ENCODE measurements around the gene LPP. TPM values are rescaled to one million over a fixed set of nuclear protein-coding genes. Genes with fewer than 3 reads are reported as not detected.

LPP gene
- total RNA-seq, 1 donor from 2014 or later, result 1,791 TPM

DNA sequence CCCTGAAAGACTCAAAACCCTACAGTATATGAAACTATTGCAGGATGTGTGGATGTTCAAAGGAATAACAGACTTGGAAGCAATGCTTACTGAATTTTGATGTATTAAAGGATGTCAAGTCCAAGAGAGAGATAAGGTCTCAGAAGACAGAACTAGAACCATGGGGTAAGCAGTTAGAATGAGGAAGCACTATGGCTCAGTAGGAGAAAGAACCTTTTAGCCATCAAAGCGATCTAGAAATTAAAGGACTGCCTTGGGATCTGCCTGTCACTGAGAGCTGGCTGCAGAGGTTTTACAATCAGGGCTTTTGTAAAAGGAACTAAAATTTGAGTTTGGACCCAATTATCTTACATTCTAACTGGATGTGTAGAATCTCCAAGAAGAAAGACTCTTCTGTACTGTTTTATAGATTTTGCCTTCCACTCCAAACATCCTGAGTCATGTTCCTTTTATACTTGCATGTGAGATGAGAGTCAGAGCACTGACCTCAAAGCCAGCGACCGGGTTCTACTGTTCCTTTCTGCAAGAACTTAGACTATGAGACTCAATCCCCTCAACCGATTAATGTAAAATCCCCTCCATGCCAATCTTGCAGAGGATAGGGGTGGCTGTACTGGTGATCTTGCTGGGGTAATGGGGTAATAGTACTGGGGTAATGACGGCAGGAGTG is 605.5 kb downstream of the LPP start:
- H3K4me1 ChIP-seq, result peaks cover 0 to under 1% of the 10 kb centered on the region in 2 donors
- H3K9me3 ChIP-seq, result no peaks in the 10 kb centered on the region
- intact Hi-C loops (cut with DNase I), result no loop called here
- no peak overlapping the region for H3K4me3 ChIP-seq
- TF ChIP-seq, protein P1, sequence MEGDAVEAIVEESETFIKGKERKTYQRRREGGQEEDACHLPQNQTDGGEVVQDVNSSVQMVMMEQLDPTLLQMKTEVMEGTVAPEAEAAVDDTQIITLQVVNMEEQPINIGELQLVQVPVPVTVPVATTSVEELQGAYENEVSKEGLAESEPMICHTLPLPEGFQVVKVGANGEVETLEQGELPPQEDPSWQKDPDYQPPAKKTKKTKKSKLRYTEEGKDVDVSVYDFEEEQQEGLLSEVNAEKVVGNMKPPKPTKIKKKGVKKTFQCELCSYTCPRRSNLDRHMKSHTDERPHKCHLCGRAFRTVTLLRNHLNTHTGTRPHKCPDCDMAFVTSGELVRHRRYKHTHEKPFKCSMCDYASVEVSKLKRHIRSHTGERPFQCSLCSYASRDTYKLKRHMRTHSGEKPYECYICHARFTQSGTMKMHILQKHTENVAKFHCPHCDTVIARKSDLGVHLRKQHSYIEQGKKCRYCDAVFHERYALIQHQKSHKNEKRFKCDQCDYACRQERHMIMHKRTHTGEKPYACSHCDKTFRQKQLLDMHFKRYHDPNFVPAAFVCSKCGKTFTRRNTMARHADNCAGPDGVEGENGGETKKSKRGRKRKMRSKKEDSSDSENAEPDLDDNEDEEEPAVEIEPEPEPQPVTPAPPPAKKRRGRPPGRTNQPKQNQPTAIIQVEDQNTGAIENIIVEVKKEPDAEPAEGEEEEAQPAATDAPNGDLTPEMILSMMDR (IDR thresholded peaks at IDR 0.05), result no peak
- no peaks in the 10 kb centered on the region for H3K27me3 ChIP-seq
- peaks cover 6 to 7% of the 10 kb centered on the region in 2 donors for H3K36me3 ChIP-seq
- DNase-seq (ENCODE audit: low spot score in 2 of 2), result no peak
- H3K27ac ChIP-seq, result no peak overlapping the region

DNA sequence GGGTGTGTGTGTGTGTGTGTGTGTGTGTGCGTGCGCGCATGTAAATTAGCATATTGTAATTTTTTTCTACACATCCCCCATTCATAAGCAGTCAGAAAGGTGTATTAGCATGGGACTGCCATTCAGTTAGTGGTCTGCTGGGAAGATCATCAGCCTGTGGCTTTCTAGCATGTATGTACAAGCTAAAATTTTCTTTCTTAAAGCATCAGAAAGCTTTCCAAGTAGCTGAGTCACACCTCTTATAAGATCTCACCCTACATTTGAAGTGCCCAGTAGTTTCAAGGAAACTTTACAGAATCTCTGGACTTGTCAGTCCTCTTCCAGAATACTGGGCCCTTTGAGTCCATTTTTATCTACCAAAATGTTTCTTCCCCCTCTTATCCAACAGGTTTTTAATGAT is 606.5 kb downstream of the LPP start:
- Histone ChIP-seq H3K4me3 (no peak overlapping the region), H3K36me3 (peaks cover 6 to 7% of the 10 kb centered on the region in 2 donors), H3K27ac (no peak overlapping the region), H3K9me3 (no peaks in the 10 kb centered on the region), H3K27me3 (no peaks in the 10 kb centered on the region), H3K4me1 (peaks cover 0 to 5% of the 10 kb centered on the region in 2 donors)
- DNase-seq (ENCODE audit: low spot score in 2 of 2), result no peak
- intact Hi-C loops (cut with DNase I), result no loop called here
- TF ChIP-seq, protein P1 (IDR thresholded peaks at IDR 0.05), result no peak

DNA sequence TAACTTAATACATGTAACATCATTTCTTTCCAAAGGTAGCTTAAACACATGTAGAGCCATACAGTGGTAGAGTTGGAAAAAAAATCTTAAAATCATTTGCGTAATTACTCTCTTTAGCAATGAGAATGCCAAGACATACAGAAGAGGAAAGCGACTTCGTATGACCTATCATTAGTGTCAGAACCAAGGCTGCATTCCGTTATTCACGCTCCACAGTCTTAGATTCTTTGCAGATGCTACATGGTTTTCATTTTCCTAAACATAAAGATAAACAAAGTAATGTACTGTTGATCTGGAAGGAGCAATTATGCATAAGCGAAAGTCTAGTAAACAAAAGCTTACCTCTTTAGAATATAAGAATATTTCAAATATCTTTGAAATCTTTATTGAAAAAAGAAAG is 607.5 kb downstream of the LPP start:
- no peaks in the 10 kb centered on the region for H3K27me3 ChIP-seq
- H3K4me3 ChIP-seq, result no peak overlapping the region
- no peaks in the 10 kb centered on the region for H3K9me3 ChIP-seq
- intact Hi-C loops (cut with DNase I), result no loop called here
- peaks cover 0 to 5% of the 10 kb centered on the region in 2 donors for H3K4me1 ChIP-seq
- TF ChIP-seq, protein P1 (IDR thresholded peaks at IDR 0.05), result no peak
- peaks cover 6 to 7% of the 10 kb centered on the region in 2 donors for H3K36me3 ChIP-seq
- DNase-seq (ENCODE audit: low spot score in 2 of 2), result no peak
- no peak overlapping the region for H3K27ac ChIP-seq

- Histone ChIP-seq H3K4me1 (peaks cover 0 to 5% of the 10 kb centered on the region in 2 donors), H3K27ac (no peak overlapping the region)
- intact Hi-C loops (cut with DNase I), result no loop called here
These were observed 608.0 kb downstream of the LPP start for GRCh38 chr3:188761964-188762363.

GRCh38 chr3:188764609-188765008 is 610.7 kb downstream of the LPP start:
- intact Hi-C loops (cut with DNase I), result no loop called here

More at GRCh38 chr3:188761964-188762363, 608.0 kb downstream of the LPP start:
- no peak overlapping the region for H3K4me3 ChIP-seq
- DNase-seq (ENCODE audit: low spot score in 2 of 2), result no peak
- no peaks in the 10 kb centered on the region for H3K27me3 ChIP-seq
- H3K9me3 ChIP-seq, result no peaks in the 10 kb centered on the region
- TF ChIP-seq, protein P1 (IDR thresholded peaks at IDR 0.05), result no peak
- peaks cover 6 to 7% of the 10 kb centered on the region in 2 donors for H3K36me3 ChIP-seq

More at GRCh38 chr3:188764609-188765008, 610.7 kb downstream of the LPP start:
- Histone ChIP-seq H3K4me1 (peaks cover 0 to 8% of the 10 kb centered on the region in 2 donors), H3K4me3 (no peak overlapping the region), H3K27ac (peak overlapping the region in 1 of 2 donors; percentile 12), H3K9me3 (no peaks in the 10 kb centered on the region), H3K27me3 (no peaks in the 10 kb centered on the region), H3K36me3 (peaks cover 6 to 7% of the 10 kb centered on the region in 2 donors)
- TF ChIP-seq, protein P1 (IDR thresholded peaks at IDR 0.05), result no peak
- no peak for DNase-seq (ENCODE audit: low spot score in 2 of 2)
